ENCODE data around the gene UROD. TPM values are rescaled to one million over a fixed set of nuclear protein-coding genes. Genes with fewer than 3 reads are reported as not detected.
"Not testable (repeated sequence)": the region's sequence is repeated elsewhere in the genome, so short reads cannot be mapped to it uniquely, and the experiment has no call there.

The UROD gene
- total RNA-seq, 1 donor from 2014 or later, result 67.8 TPM

- no peak for DNase-seq (ENCODE audit: low spot score)
Measured at GRCh38 chr1:45038661-45039364, 26.8 kb downstream of the UROD start.

- no peak for DNase-seq (ENCODE audit: low spot score)
Measured at GRCh38 chr1:45040297-45040696, 28.2 kb downstream of the UROD start.

- no peak for DNase-seq (ENCODE audit: low spot score)
Measured at GRCh38 chr1:45043094-45043493, 31.0 kb downstream of the UROD start.

- no peak for DNase-seq (ENCODE audit: low spot score)
Measured at GRCh38 chr1:45044916-45045315, 32.9 kb downstream of the UROD start.

- DNase-seq (ENCODE audit: low spot score), result no peak
Measured at GRCh38 chr1:45047032-45047431, 35.0 kb downstream of the UROD start.

GRCh38 chr1:45051005-45051772 lies 39.1 kb downstream of the UROD start:
- DNase-seq (ENCODE audit: low spot score), result no peak

- no peak for DNase-seq (ENCODE audit: low spot score)
Measured at GRCh38 chr1:45057542-45057941, 45.5 kb downstream of the UROD start.

GRCh38 chr1:45059829-45060228 lies 47.8 kb downstream of the UROD start:
- DNase-seq (ENCODE audit: low spot score), result no peak

- not testable (repeated sequence) for DNase-seq (ENCODE audit: low spot score)
Measured at GRCh38 chr1:45062463-45062862, 50.4 kb downstream of the UROD start.

- no peak for DNase-seq (ENCODE audit: low spot score)
Measured at GRCh38 chr1:45065083-45065482, 53.0 kb downstream of the UROD start.

Other genes with a start within 250 kb of the UROD start
- gene RPS8, start 236.7 kb upstream of the UROD start, total RNA-seq, result 1,343 TPM
- 0.19 TPM for gene BEST4, start 224.1 kb upstream of the UROD start, total RNA-seq
- 78.0 TPM for gene PLK3, start 211.9 kb upstream of the UROD start, total RNA-seq
- gene DYNLT4, start 204.9 kb upstream of the UROD start, total RNA-seq, result not detected
- gene BTBD19, start 203.7 kb upstream of the UROD start, total RNA-seq, result 26.1 TPM
- gene PTCH2, start 169.0 kb upstream of the UROD start, total RNA-seq, result 0.93 TPM
- gene EIF2B3, start 25.7 kb upstream of the UROD start, total RNA-seq, result 37.8 TPM
- 41.1 TPM for gene HECTD3, start 930 bp upstream of the UROD start, total RNA-seq
- 0.42 TPM for gene ZSWIM5, start 194.4 kb downstream of the UROD start, total RNA-seq

Measured in mesenteric fat pad (tissue), 1 donor.